ENCODE data around the gene PGM2.

The PGM2 gene

DNA sequence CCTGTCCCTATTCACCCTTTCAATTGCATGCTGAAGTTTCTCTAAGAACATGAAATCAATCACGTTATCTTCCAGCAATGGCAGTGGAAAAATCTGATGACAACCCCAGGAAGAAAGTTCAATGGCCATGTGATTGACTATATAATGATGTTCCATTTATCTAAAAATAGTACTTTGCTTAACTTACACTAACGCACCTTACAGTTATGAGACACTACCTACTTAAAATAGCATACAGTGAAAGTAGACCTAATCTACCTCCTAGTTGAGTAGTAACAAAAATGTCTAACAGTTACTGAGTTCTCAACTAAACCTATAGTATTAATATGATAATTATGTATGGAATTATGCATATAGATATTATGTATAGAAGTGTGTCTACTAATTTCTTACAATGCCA lies 28.6 kb upstream of the PGM2 start:
- Histone ChIP-seq H4K91ac (ENCODE audit: low read length) (no peak overlapping the region), H4K8ac (ENCODE audit: low read length) (no peak overlapping the region), H2BK15ac (ENCODE audit: low read depth, poor library complexity, severe bottlenecking) (no peak overlapping the region), H2BK12ac (ENCODE audit: low read length in 2 of 2) (no peak overlapping the region), H3K4me1 (ENCODE audit: control insufficient read depth, insufficient read depth, low read depth, low read length) (no peaks in the 10 kb centered on the region), H3K27me3 (ENCODE audit: control insufficient read depth in 1 of 2, insufficient read depth in 1 of 2, low read length in 2 of 2) (peaks cover 0 to 5% of the 10 kb centered on the region in 2 experiments), H2AK5ac (ENCODE audit: low read length, severe bottlenecking) (no peak overlapping the region), H3K18ac (ENCODE audit: low read depth in 1 of 2, low read length in 2 of 2) (no peak overlapping the region), H3K9ac (ENCODE audit: low read length) (no peak overlapping the region), H3K14ac (ENCODE audit: low read length in 2 of 2) (no peak overlapping the region), H3K4ac (ENCODE audit: low read depth in 1 of 2, low read length in 2 of 2) (no peak overlapping the region), H3K23ac (ENCODE audit: low read length in 2 of 2) (no peak overlapping the region), H3K27ac (ENCODE audit: low read length, poor library complexity, severe bottlenecking) (no peak overlapping the region), H3K4me3 (ENCODE audit: insufficient read depth in 1 of 2, low read depth in 1 of 2, low read length in 2 of 2) (no peak overlapping the region), H3K79me1 (replicated peaks; ENCODE audit: low read length, poor library complexity, severe bottlenecking) (no peaks in the 10 kb centered on the region), H3K4me2 (ENCODE audit: low read length, poor library complexity, severe bottlenecking) (no peak overlapping the region), H2BK5ac (ENCODE audit: low read depth, low read length, poor library complexity, severe bottlenecking) (no peak overlapping the region), H2AFZ (ENCODE audit: low read depth, low read length) (no peak overlapping the region), H2BK120ac (ENCODE audit: low read depth, low read length) (no peak overlapping the region), H3K36me3 (ENCODE audit: control insufficient read depth in 1 of 2, insufficient read depth in 2 of 2, low read depth in 1 of 2, low read length in 2 of 2) (no peaks in the 10 kb centered on the region), H3K9me3 (ENCODE audit: control insufficient read depth, low read length) (no peaks in the 10 kb centered on the region)
- DNase-seq, result no peak
- no CpG with 5 or more reads among the region's 2 CpGs for WGBS

DNA sequence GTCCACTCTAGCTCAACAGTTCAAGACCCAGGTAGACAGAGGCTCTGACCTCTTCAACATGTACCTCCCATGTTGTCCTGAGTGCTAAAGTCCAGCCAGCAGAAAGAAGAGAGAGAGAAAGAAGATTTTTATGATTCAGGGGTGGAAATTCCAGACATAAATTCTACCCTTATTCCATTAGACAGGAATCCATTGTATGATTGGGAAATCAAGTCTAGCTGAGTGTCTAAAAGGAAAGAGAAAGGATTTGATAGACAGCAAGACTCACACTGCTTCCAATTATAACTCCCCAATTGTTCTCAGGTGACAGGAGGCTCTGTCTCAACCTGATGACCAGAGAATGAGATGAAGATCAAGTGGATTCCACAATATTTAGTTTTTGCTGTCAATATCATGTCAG lies 27.9 kb upstream of the PGM2 start:
- Histone ChIP-seq H4K8ac (ENCODE audit: low read length) (no peak overlapping the region), H3K79me1 (replicated peaks; ENCODE audit: low read length, poor library complexity, severe bottlenecking) (no peaks in the 10 kb centered on the region), H2AK5ac (ENCODE audit: low read length, severe bottlenecking) (no peak overlapping the region), H2BK5ac (ENCODE audit: low read depth, low read length, poor library complexity, severe bottlenecking) (no peak overlapping the region), H3K9ac (ENCODE audit: low read length) (no peak overlapping the region), H4K91ac (ENCODE audit: low read length) (no peak overlapping the region), H3K4me2 (ENCODE audit: low read length, poor library complexity, severe bottlenecking) (no peak overlapping the region), H3K4me1 (ENCODE audit: control insufficient read depth, insufficient read depth, low read depth, low read length) (no peaks in the 10 kb centered on the region), H2AFZ (ENCODE audit: low read depth, low read length) (no peak overlapping the region), H3K9me3 (ENCODE audit: control insufficient read depth, low read length) (no peaks in the 10 kb centered on the region), H3K14ac (ENCODE audit: low read length in 2 of 2) (no peak overlapping the region), H3K27me3 (ENCODE audit: control insufficient read depth in 1 of 2, insufficient read depth in 1 of 2, low read length in 2 of 2) (peaks cover 0 to 5% of the 10 kb centered on the region in 2 experiments), H3K23ac (ENCODE audit: low read length in 2 of 2) (no peak overlapping the region), H3K27ac (ENCODE audit: low read length, poor library complexity, severe bottlenecking) (no peak overlapping the region), H3K4ac (ENCODE audit: low read depth in 1 of 2, low read length in 2 of 2) (no peak overlapping the region), H2BK12ac (ENCODE audit: low read length in 2 of 2) (no peak overlapping the region), H3K36me3 (ENCODE audit: control insufficient read depth in 1 of 2, insufficient read depth in 2 of 2, low read depth in 1 of 2, low read length in 2 of 2) (no peaks in the 10 kb centered on the region), H2BK120ac (ENCODE audit: low read depth, low read length) (no peak overlapping the region), H2BK15ac (ENCODE audit: low read depth, poor library complexity, severe bottlenecking) (no peak overlapping the region), H3K4me3 (ENCODE audit: insufficient read depth in 1 of 2, low read depth in 1 of 2, low read length in 2 of 2) (no peak overlapping the region), H3K18ac (ENCODE audit: low read depth in 1 of 2, low read length in 2 of 2) (no peak overlapping the region)
- DNase-seq, result no peak

DNA sequence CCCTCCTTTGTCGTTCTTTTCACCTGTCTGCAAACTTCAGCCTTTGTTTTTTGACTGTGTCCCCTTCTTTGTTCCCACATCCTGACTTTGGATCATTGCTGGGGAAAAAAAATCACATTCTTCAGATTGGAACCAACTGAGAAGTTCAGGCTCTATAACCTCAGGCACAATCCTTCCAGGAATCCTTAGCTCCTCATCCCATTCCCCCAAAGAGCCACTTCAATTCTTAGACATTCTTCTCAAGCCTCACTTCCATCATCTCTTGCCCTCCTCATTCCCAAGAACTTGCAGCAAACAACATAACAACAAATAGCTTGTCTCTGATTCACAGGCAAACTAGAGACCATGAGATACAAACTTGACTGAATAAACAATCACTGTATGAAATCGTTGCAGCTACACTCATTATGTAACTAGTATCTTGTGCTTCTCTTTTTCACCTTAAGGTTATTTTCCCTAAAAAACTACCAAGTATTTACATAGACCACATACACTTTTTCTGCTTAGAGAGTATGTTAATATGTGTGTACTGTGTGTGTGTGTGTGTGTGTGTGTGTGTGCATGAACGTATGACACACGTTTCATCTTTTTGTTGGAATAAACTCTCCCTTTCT lies 26.4 kb upstream of the PGM2 start:
- no peak overlapping the region for H2BK12ac ChIP-seq (ENCODE audit: low read length in 2 of 2)
- H2BK5ac ChIP-seq (ENCODE audit: low read depth, low read length, poor library complexity, severe bottlenecking), result no peak overlapping the region
- H3K79me1 ChIP-seq (replicated peaks; ENCODE audit: low read length, poor library complexity, severe bottlenecking), result no peaks in the 10 kb centered on the region
- H4K91ac ChIP-seq (ENCODE audit: low read length), result no peak overlapping the region
- no peak overlapping the region for H2BK15ac ChIP-seq (ENCODE audit: low read depth, poor library complexity, severe bottlenecking)
- H3K27ac ChIP-seq (ENCODE audit: low read length, poor library complexity, severe bottlenecking), result no peak overlapping the region
- H3K18ac ChIP-seq (ENCODE audit: low read depth in 1 of 2, low read length in 2 of 2), result no peak overlapping the region
- H3K9ac ChIP-seq (ENCODE audit: low read length), result no peak overlapping the region
- no peaks in the 10 kb centered on the region for H3K4me1 ChIP-seq (ENCODE audit: control insufficient read depth, insufficient read depth, low read depth, low read length)
- H2AK5ac ChIP-seq (ENCODE audit: low read length, severe bottlenecking), result no peak overlapping the region
- no peaks in the 10 kb centered on the region for H3K36me3 ChIP-seq (ENCODE audit: control insufficient read depth in 1 of 2, insufficient read depth in 2 of 2, low read depth in 1 of 2, low read length in 2 of 2)
- peaks cover 0 to 5% of the 10 kb centered on the region in 2 experiments for H3K27me3 ChIP-seq (ENCODE audit: control insufficient read depth in 1 of 2, insufficient read depth in 1 of 2, low read length in 2 of 2)
- H3K4ac ChIP-seq (ENCODE audit: low read depth in 1 of 2, low read length in 2 of 2), result no peak overlapping the region
- H2AFZ ChIP-seq (ENCODE audit: low read depth, low read length), result no peak overlapping the region
- DNase-seq, result peak; percentile 27
- no peak overlapping the region for H3K4me2 ChIP-seq (ENCODE audit: low read length, poor library complexity, severe bottlenecking)
- WGBS, result 48% methylated on average over 2 of the region's 4 CpGs
- H4K8ac ChIP-seq (ENCODE audit: low read length), result no peak overlapping the region
- no peak overlapping the region for H3K23ac ChIP-seq (ENCODE audit: low read length in 2 of 2)
- no peak overlapping the region for H3K14ac ChIP-seq (ENCODE audit: low read length in 2 of 2)
- H2BK120ac ChIP-seq (ENCODE audit: low read depth, low read length), result no peak overlapping the region
- H3K9me3 ChIP-seq (ENCODE audit: control insufficient read depth, low read length), result no peaks in the 10 kb centered on the region
- no peak overlapping the region for H3K4me3 ChIP-seq (ENCODE audit: insufficient read depth in 1 of 2, low read depth in 1 of 2, low read length in 2 of 2)

DNA sequence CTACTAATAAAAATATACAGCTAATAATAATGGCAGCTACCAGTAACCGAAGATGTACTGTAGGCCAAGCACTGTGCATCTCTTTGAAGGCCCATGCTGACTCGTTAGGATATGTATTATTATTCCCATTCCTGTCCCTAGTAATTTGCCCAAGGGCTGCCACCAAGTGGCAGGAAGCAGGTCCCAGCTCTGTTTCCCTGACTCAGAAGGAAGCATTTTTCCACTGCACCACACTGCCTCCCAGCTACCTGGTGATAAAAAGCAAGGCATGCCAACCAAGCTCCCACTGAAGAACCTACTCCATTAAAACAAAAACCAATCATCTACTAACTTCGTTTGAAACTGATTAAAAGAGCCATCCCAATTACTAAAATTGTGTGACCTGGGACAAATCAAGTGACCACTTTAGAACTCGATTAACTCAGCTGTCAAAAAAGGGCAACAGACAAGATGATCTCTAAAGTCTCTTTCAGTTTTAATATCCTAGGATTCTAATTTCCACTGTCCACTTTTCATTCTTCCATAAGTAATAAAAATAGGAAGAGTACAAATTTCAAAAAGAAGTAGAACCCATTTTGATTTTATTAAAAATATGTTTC lies 24.3 kb upstream of the PGM2 start:
- WGBS, result 42% methylated on average over 4 of the region's 4 CpGs
- Histone ChIP-seq H4K91ac (ENCODE audit: low read length) (no peak overlapping the region), H2BK120ac (ENCODE audit: low read depth, low read length) (no peak overlapping the region)

More for the DNA sequence above, 24.3 kb upstream of the PGM2 start:
- no peak overlapping the region for H3K4ac ChIP-seq (ENCODE audit: low read depth in 1 of 2, low read length in 2 of 2)
- no peak overlapping the region for H2BK15ac ChIP-seq (ENCODE audit: low read depth, poor library complexity, severe bottlenecking)
- no peak overlapping the region for H2BK12ac ChIP-seq (ENCODE audit: low read length in 2 of 2)
- H3K9me3 ChIP-seq (ENCODE audit: control insufficient read depth, low read length), result no peaks in the 10 kb centered on the region
- no peak overlapping the region for H3K9ac ChIP-seq (ENCODE audit: low read length)
- no peak overlapping the region for H3K14ac ChIP-seq (ENCODE audit: low read length in 2 of 2)
- no peak overlapping the region for H3K4me2 ChIP-seq (ENCODE audit: low read length, poor library complexity, severe bottlenecking)
- H3K4me1 ChIP-seq (ENCODE audit: control insufficient read depth, insufficient read depth, low read depth, low read length), result no peaks in the 10 kb centered on the region
- H3K79me1 ChIP-seq (replicated peaks; ENCODE audit: low read length, poor library complexity, severe bottlenecking), result no peaks in the 10 kb centered on the region
- no peak overlapping the region for H4K8ac ChIP-seq (ENCODE audit: low read length)
- H3K23ac ChIP-seq (ENCODE audit: low read length in 2 of 2), result no peak overlapping the region
- no peak overlapping the region for H2BK5ac ChIP-seq (ENCODE audit: low read depth, low read length, poor library complexity, severe bottlenecking)
- H3K27me3 ChIP-seq (ENCODE audit: control insufficient read depth in 1 of 2, insufficient read depth in 1 of 2, low read length in 2 of 2), result peaks cover 0 to 5% of the 10 kb centered on the region in 2 experiments
- H3K18ac ChIP-seq (ENCODE audit: low read depth in 1 of 2, low read length in 2 of 2), result no peak overlapping the region
- H2AFZ ChIP-seq (ENCODE audit: low read depth, low read length), result no peak overlapping the region
- H3K36me3 ChIP-seq (ENCODE audit: control insufficient read depth in 1 of 2, insufficient read depth in 2 of 2, low read depth in 1 of 2, low read length in 2 of 2), result no peaks in the 10 kb centered on the region
- H3K4me3 ChIP-seq (ENCODE audit: insufficient read depth in 1 of 2, low read depth in 1 of 2, low read length in 2 of 2), result no peak overlapping the region
- DNase-seq, result peak; percentile 55
- H2AK5ac ChIP-seq (ENCODE audit: low read length, severe bottlenecking), result no peak overlapping the region
- no peak overlapping the region for H3K27ac ChIP-seq (ENCODE audit: low read length, poor library complexity, severe bottlenecking)

All from mesenchymal stem cell (in vitro differentiated cells and primary cell).